Prostate gland (tissue), 2 donors: ENCODE data around the gene TWSG1.

ENCODE experiments used
- CTCF ChIP-seq, 4 experiments: fragments of 200-600 bp in 2 of 4; fragments of 450-650 bp in 2 of 4; sonication (generic) in 2 of 4; IDR thresholded peaks; 1 replicate in 3 of 4; 2 replicates in 1 of 4; pipeline ENCODE4 v1.5.1; 2016 to 2019; ENCODE audit warnings: antibody characterized with exemption in 4 of 4, mild to moderate bottlenecking in 2 of 4, moderate library complexity in 2 of 4
- POLR2A ChIP-seq: fragments of 450-650 bp; IDR thresholded peaks from one replicate; pipeline ENCODE4 v1.6.1; 2016; ENCODE audit warnings: antibody characterized with exemption, mild to moderate bottlenecking
- POLR2AphosphoS5 ChIP-seq: sonication (generic); formaldehyde crosslinking; IDR thresholded peaks from one replicate; pipeline ENCODE4 v1.6.1; 2017; ENCODE audit warnings: antibody characterized with exemption

- TF ChIP-seq POLR2A (no peak), CTCF (IDR thresholded peaks at IDR 0.05) (peak in 1 of 4 experiments; percentile 5), POLR2AphosphoS5 (peak; percentile 60)
Observed at GRCh38 chr18:9296233-9297006, 38.2 kb upstream of the TWSG1 start.
